ENCODE results near the gene FN1.

FN1 gene

GRCh38 chr2:215366440-215367032 lies 69.3 kb downstream of the FN1 start:
- no peak overlapping the region for H3K9ac ChIP-seq (ENCODE audit: low read length)
- DNase-seq, result no peak
- H3K36me3 ChIP-seq (replicated peaks; ENCODE audit: insufficient read depth, low read length), result no peaks in the 10 kb centered on the region
- no peaks in the 10 kb centered on the region for H3K4me1 ChIP-seq (ENCODE audit: low read length)
- H2AFZ ChIP-seq (ENCODE audit: low read length), result no peak overlapping the region
- TF ChIP-seq CTCF (IDR thresholded peaks at IDR 0.05; ENCODE audit: low read length) (no peak), EZH2 (optimal IDR thresholded peaks at IDR 0.05; ENCODE audit: low read depth, low read length) (no peak), EZH2phosphoT487 (IDR thresholded peaks at IDR 0.05; ENCODE audit: low read length) (no peak)
- no peak overlapping the region for H3K4me3 ChIP-seq (ENCODE audit: low read length)
- H3K9me3 ChIP-seq (replicated peaks; ENCODE audit: insufficient read depth, low read length), result no peaks in the 10 kb centered on the region
- H3K4me2 ChIP-seq (ENCODE audit: low read depth, low read length), result no peak overlapping the region
- H3K27ac ChIP-seq (ENCODE audit: low read length), result no peak overlapping the region
- H3K9me2 ChIP-seq (replicated peaks; ENCODE audit: insufficient read depth, low read length), result no peaks in the 10 kb centered on the region
- no peaks in the 10 kb centered on the region for H3F3A ChIP-seq (ENCODE audit: insufficient read depth, low read length)
- H4K20me1 ChIP-seq (ENCODE audit: insufficient read depth, low read length), result no peaks in the 10 kb centered on the region
- H3K27me3 ChIP-seq (replicated peaks; ENCODE audit: insufficient read depth, low read length), result no peaks in the 10 kb centered on the region
- no peaks in the 10 kb centered on the region for H3K79me2 ChIP-seq (ENCODE audit: low read length)

- no peaks in the 10 kb centered on the region for H3K9me3 ChIP-seq (replicated peaks; ENCODE audit: insufficient read depth, low read length)
- no peak overlapping the region for H3K9ac ChIP-seq (ENCODE audit: low read length)
- no peak for TF ChIP-seq EZH2 (optimal IDR thresholded peaks at IDR 0.05; ENCODE audit: low read depth, low read length)
- no peak for TF ChIP-seq EZH2phosphoT487 (IDR thresholded peaks at IDR 0.05; ENCODE audit: low read length)
- no peak for TF ChIP-seq CTCF (IDR thresholded peaks at IDR 0.05; ENCODE audit: low read length)
- H3F3A ChIP-seq (ENCODE audit: insufficient read depth, low read length), result no peaks in the 10 kb centered on the region
- no peaks in the 10 kb centered on the region for H3K4me1 ChIP-seq (ENCODE audit: low read length)
- no peaks in the 10 kb centered on the region for H3K27me3 ChIP-seq (replicated peaks; ENCODE audit: insufficient read depth, low read length)
- H4K20me1 ChIP-seq (ENCODE audit: insufficient read depth, low read length), result no peaks in the 10 kb centered on the region
- H3K4me3 ChIP-seq (ENCODE audit: low read length), result no peak overlapping the region
- H2AFZ ChIP-seq (ENCODE audit: low read length), result no peak overlapping the region
- no peaks in the 10 kb centered on the region for H3K79me2 ChIP-seq (ENCODE audit: low read length)
- no peaks in the 10 kb centered on the region for H3K36me3 ChIP-seq (replicated peaks; ENCODE audit: insufficient read depth, low read length)
- H3K4me2 ChIP-seq (ENCODE audit: low read depth, low read length), result no peak overlapping the region
- H3K27ac ChIP-seq (ENCODE audit: low read length), result no peak overlapping the region
- no peak for DNase-seq
- H3K9me2 ChIP-seq (replicated peaks; ENCODE audit: insufficient read depth, low read length), result no peaks in the 10 kb centered on the region
Observed at GRCh38 chr2:215365184-215365658, 70.6 kb downstream of the FN1 start.

GRCh38 chr2:215364157-215365155 lies 71.4 kb downstream of the FN1 start:
- Histone ChIP-seq H3K79me2 (ENCODE audit: low read length) (no peaks in the 10 kb centered on the region), H2AFZ (ENCODE audit: low read length) (no peak overlapping the region), H3K36me3 (replicated peaks; ENCODE audit: insufficient read depth, low read length) (no peaks in the 10 kb centered on the region), H3K4me1 (ENCODE audit: low read length) (no peaks in the 10 kb centered on the region), H3K27ac (ENCODE audit: low read length) (no peak overlapping the region), H4K20me1 (ENCODE audit: insufficient read depth, low read length) (no peaks in the 10 kb centered on the region), H3F3A (ENCODE audit: insufficient read depth, low read length) (no peaks in the 10 kb centered on the region), H3K9me3 (replicated peaks; ENCODE audit: insufficient read depth, low read length) (no peaks in the 10 kb centered on the region), H3K9me2 (replicated peaks; ENCODE audit: insufficient read depth, low read length) (no peaks in the 10 kb centered on the region), H3K9ac (ENCODE audit: low read length) (no peak overlapping the region), H3K4me3 (ENCODE audit: low read length) (no peak overlapping the region), H3K27me3 (replicated peaks; ENCODE audit: insufficient read depth, low read length) (no peaks in the 10 kb centered on the region), H3K4me2 (ENCODE audit: low read depth, low read length) (no peak overlapping the region)
- no peak for TF ChIP-seq EZH2 (optimal IDR thresholded peaks at IDR 0.05; ENCODE audit: low read depth, low read length)
- no peak for TF ChIP-seq EZH2phosphoT487 (IDR thresholded peaks at IDR 0.05; ENCODE audit: low read length)
- TF ChIP-seq CTCF (IDR thresholded peaks at IDR 0.05; ENCODE audit: low read length), result no peak
- no peak for DNase-seq
